Measurements from ENCODE around the gene KANSL1.
A peak's percentile ranks its signal among the peaks of the same experiment; 100 is the strongest.

The KANSL1 gene

DNA sequence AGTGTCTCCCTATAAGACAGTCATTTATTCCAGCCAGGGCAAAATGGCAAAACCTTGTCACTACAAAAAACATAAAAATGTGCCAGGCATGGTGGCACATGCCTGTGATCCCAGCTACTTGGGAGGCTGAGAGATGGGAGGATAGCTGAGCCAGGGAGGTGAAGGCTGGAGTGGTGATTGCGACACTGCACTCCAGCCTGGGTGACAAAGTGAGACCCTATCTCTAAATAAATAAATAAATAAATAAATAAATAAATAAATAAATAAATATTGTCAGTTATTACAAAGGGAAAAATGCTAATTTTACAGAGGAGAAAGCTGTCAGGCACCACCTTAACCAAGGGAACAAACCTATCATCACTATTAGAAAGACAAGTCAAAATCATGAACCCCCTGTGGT, 118.7 kb downstream of the KANSL1 start:
- no peak for DNase-seq (ENCODE audit: low read depth, low spot score)

DNA sequence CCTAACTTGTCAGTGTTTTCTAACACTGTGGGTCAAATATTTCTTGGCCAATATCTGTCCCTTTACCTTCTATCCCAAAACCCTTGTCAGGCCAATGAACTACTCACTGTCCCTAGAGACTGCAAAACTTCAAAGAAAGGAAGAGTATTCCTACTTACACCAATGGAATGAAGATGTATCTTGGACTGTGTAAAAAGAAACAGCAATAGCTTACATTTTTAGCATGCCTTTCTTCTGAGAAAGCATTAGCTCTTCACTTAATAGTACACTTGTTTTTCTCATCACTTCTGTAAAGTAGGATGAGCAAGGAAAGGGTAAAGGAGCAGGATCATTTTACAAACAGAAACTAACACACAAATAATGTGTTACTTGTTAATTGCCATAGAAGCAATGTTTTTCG, 120.2 kb downstream of the KANSL1 start:
- DNase-seq (ENCODE audit: low read depth, low spot score) = peak; percentile 44

DNA sequence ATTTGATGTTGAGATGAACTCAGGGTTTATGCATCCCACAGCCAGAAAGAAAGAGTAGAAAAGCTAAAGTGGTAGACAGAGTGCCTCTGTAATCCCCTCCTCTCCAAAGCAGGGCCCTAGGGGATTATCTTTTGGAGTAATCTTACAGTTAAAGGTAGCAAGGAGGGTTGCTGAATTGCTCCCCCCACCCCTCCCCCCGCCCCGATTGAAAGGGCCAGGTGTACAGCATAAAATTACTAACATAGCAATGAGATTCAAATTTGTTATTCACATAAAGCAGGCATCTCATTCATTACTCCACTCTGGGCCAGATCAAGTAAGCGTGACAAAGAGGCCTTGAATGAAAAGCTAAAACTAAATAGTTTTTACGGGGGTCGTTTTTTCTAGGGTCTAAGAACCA, 121.4 kb downstream of the KANSL1 start:
- no peak for DNase-seq (ENCODE audit: low read depth, low spot score)

DNA sequence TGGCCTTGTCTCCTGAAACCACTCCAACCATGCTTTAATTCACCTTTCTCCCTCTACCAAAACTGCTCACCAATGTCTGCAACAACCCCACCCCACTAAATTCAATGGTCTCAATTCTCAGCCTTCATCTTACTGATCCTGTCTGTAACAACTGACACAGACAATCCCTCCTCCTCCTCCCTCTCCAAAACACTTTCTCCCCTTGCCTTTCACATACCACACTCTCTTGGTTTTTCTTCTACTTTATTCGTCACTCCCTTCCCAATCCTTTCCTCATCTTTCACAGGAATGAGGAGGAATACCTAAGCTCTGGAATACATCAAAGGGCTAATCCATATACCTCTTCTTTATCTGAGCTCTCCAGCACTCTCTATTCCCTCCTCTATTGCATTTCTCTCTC, 128.8 kb downstream of the KANSL1 start:
- DNase-seq (ENCODE audit: low read depth, low spot score) = no peak

- DNase-seq (ENCODE audit: low read depth, low spot score) = peak; percentile 63
Measured at GRCh38 chr17:46063241-46063640, 130.0 kb downstream of the KANSL1 start.

- DNase-seq (ENCODE audit: low read depth, low spot score) = no peak
Measured at GRCh38 chr17:46061435-46061834, 131.8 kb downstream of the KANSL1 start.

- no peak for DNase-seq (ENCODE audit: low read depth, low spot score)
Measured at GRCh38 chr17:46060461-46060860, 132.8 kb downstream of the KANSL1 start.

DNA sequence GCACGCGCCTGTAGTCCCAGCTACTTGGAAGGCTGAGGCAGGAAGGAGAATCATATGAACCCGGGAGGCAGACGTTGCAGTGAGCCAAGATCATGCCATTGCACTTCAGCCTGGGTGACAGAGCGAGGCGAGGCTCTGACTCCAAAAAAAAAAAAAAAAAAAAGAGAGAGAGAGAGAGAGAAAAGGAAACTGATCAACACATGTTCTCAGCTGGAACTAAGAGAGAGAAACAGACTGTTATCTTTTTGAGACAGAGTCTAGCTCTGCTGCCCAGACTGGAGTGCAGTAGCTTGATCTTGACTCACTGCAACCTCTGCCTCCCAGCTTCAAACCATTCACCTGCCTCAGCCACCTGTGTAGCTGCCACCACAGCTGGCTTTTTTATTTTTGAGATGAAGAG, 133.7 kb downstream of the KANSL1 start:
- no peak for DNase-seq (ENCODE audit: low read depth, low spot score)

DNA sequence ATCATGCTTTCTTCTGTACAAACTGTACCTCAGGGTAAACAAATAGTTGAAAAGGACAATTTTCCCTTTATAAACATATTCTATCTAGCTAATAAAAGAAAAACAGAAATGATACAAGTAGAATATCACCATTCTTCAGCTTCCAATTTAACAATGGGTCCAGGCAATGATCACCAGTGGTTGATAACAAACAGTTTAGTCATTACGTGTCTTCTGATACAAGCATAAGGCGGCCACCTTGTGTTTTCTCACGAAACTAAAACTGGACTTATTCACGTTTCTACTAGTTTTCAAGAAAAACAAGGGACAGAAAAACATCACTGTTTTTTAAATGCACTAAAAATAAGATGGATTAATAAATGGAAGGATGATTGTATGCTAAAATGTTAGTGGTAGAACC, 135.9 kb downstream of the KANSL1 start:
- no peak for DNase-seq (ENCODE audit: low read depth, low spot score)

- DNase-seq (ENCODE audit: low read depth, low spot score) = peak; percentile 64
Measured at GRCh38 chr17:46056800-46057304, 136.4 kb downstream of the KANSL1 start.

DNA sequence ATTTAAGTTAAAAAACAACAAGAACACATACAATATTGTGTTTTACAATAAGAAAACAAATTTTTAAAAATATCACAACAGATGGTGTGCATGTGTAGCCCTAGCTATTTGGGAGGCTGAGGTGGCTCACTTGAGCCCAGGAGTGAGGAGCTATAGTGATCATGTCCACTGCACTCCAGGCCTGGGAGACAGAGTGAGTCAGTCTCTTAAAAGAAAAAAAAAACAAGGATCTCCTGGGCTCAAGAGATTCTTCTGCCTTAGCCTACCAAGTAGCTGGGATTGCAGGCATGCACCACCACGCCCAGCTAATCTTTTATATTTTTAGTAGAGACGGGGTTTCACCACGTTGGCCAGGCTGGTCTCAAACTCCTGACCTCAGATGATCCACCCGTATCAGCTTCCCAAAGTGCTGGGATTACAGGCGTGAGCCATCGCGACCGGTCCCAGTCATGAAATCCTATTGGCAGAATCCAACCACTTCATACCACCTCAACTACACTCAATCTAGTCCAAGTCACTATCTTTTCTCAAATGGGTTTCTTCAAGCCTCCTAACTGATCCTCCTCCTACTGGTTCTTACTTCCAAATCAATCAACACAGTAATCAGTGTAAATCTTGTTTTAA, 139.2 kb downstream of the KANSL1 start:
- no peak for DNase-seq (ENCODE audit: low read depth, low spot score)

- DNase-seq (ENCODE audit: low read depth, low spot score) = no peak
Measured at GRCh38 chr17:46049656-46050055, 143.6 kb downstream of the KANSL1 start.

DNA sequence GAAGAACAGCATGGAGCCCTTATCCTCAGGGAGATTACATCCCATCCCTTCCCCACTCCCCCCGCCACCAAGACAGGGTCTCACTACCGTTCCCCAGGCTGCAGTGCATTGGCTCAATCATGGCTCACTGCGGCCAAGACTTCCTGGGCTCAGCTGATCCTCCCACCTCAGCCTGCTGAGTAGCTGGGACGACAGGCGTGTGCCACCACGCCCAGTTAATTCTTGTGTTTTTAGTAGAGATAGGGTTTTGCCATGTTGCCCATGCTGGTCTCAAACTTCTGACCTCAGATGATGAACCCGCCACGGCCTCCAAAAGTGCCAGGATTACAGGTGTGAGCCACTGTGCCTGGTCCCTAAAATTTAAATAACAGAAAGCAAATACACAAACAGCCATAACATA, 145.4 kb downstream of the KANSL1 start:
- no peak for DNase-seq (ENCODE audit: low read depth, low spot score)

DNA sequence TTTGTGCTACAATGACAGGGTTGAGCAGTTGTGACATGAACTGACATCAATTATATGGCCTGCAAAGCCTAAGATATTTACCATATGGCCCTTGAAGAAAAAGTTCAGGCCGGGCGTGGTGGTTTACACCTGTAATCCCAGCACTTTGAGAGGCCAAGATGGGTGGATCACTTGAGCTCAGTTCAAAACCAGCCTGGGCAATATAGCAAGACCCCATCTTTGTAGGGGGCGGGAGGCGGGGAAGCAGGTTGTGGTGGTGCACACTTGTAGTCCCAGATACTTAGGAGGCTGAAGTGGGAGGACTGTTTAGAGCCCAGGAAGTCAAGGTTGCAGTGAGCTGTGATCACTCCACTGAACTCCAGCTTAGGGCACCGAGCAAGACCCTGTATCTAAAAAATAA, 145.8 kb downstream of the KANSL1 start:
- no peak for DNase-seq (ENCODE audit: low read depth, low spot score)

DNA sequence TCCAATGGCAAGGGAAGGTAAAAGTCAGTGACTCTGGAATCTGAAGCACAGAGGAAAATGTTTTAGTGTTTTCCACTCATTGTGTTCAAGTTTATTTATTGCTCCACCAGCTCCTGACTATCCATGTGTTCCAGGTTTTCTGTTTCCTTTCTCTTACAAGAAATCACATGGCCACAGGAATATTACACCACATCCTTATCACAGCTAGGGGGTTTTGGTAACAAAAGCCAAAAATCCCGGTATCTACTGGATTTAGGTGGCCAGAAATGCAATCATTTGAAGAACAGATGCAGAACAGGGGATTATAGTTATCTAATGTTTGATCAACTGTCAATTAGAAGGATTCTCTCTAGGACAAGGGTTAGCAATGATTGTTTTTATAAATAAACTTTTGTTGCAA, 146.3 kb downstream of the KANSL1 start:
- no peak for DNase-seq (ENCODE audit: low read depth, low spot score)

- DNase-seq (ENCODE audit: low read depth, low spot score) = no peak
Measured at GRCh38 chr17:46045639-46046038, 147.6 kb downstream of the KANSL1 start.

DNA sequence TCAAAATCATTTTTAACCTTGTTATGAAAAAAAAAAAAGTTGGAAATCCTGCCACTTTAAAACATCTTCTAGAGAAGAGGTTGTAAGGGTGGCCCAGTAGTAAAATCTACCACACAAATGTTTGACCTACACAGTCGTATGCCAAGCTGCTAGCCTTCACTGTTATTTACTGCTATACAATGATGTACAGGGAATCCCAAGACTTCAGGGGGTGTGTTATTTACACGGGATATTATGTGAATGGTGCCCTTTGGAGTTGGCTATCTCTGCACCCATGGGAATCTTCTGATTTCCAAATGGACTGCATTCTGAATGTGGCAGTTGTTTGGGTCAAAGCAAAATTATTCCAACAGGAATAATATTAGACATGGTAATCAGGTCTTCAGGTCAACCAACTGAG, 148.2 kb downstream of the KANSL1 start:
- DNase-seq (ENCODE audit: low read depth, low spot score) = no peak

DNA sequence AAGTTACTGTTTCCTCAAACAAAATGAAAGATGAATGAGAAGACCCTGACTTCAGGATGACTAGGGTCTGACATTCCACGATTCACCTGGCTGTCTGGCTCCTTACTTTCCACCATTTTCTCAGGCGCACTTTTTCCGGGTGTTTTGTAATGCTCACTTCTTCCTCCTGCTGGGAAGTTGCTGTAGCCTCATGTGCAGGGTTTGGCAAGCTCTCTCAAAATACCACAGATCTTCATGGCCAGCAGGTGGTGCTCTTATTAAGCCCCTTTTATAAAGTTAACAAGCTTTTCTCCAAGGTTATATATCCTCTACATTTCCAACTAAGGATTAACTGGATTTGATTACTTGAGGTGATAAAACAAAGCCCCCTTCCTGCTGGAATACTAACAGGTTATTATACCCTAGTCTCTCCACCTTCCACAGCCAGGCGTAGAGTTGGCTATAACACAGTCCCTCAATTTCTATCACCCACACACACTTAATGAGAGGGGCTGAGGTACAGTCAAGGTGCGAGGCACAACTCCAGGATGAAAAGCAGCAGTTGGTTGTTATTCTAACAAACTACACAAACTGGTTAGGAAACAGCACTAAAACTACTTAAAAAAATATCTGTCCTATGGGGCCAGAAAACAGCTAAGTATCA, 148.8 kb downstream of the KANSL1 start:
- peak; percentile 93 for DNase-seq (ENCODE audit: low read depth, low spot score)

GRCh38 chr17:46043606-46044005, 149.6 kb downstream of the KANSL1 start:
- no peak for DNase-seq (ENCODE audit: low read depth, low spot score)

- DNase-seq (ENCODE audit: low read depth, low spot score) = no peak
Measured at GRCh38 chr17:46042925-46043324, 150.3 kb downstream of the KANSL1 start.

DNA sequence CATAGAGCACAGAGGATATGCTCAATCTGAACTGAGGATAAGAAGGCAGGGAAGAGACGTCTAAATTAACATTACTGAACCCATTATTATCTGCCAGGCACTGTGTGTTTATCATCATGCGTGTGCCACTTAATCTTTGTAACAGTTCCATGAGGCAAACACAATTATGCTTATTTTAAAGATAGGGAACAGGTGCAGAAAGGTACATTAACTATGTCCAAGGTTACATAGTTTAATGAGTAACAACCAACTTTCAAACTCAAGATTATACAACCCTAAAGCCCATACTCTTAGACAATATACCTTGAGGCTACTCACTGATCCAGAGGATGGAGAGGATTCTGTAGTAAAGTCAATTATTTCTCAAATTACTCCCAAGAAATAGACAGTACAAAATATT, 151.0 kb downstream of the KANSL1 start:
- no peak for DNase-seq (ENCODE audit: low read depth, low spot score)

DNA sequence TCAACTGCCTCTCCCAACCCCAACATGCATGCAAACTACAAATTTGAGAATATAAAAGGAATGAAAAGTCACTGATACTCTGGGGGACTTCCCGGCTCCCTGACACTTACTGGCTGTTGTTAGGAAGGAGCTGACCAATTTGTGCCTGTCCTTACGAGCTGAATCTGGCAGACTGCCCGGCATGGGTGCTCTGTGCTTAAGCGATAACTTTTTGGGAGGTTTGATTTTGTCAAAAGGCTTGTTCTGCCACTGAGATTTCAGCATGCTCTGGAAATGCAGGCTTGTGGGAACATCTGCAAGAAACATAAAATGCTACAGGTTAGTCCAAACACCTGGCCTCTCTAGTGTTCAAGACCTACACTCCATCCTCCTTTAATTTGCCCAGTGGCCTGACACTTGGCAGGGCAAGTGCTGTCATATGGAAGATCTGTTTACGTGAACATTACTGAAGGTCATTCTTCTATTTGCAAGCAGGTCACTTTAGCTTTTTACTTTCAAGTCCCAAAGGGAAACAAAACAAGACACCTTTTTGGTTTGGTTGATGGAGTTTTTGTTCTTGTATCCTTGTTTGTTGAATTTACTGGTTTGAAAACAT, 153.5 kb downstream of the KANSL1 start:
- DNase-seq (ENCODE audit: low read depth, low spot score) = no peak

- DNase-seq (ENCODE audit: low read depth, low spot score) = no peak
Measured at GRCh38 chr17:46038937-46039336, 154.3 kb downstream of the KANSL1 start.
